Measurements from ENCODE around the gene BMPR2. TPM values are rescaled to one million over a fixed set of nuclear protein-coding genes. Genes with fewer than 3 reads are reported as not detected.

Gene BMPR2
- total and polyA plus RNA-seq, 2 of the 4 experiments (the other 2 are of a cell fraction): 17.0 to 30.1 TPM

- H2AFZ ChIP-seq (replicated peaks; ENCODE audit: low read length, poor library complexity): no peak overlapping the region
- H3K4me3 ChIP-seq (ENCODE audit: insufficient read depth, low read depth, low read length): no peak overlapping the region
- no peak overlapping the region for H3K23ac ChIP-seq (ENCODE audit: low read depth, low read length)
- ATAC-seq (ENCODE audit: low read depth) (peak; percentile 58), DNase-seq (peak; percentile 12)
- no peak overlapping the region for H2BK20ac ChIP-seq (ENCODE audit: low read depth, low read length)
- H4K20me1 ChIP-seq (ENCODE audit: insufficient read depth, low read length): peaks cover 33% of the 10 kb centered on the region
- H3K14ac ChIP-seq (replicated peaks; ENCODE audit: low read depth, low read length): peak overlapping the region; percentile 49; the same call in 1 of the 2 replicates
- POLR2A ChIA-PET (ENCODE audit: unreplicated experiment): no interaction called here
- H3K4me2 ChIP-seq (ENCODE audit: low read depth, low read length): peak overlapping the region; percentile 71; the same call in 1 of the 2 replicates
- TF ChIP-seq MAZ (IDR thresholded peaks at IDR 0.05; ENCODE audit: borderline replicate concordance, low read depth, low read length) (no peak), RFX5 (IDR thresholded peaks at IDR 0.05; ENCODE audit: low read depth, low read length) (no peak), RCOR1 (IDR thresholded peaks at IDR 0.05; ENCODE audit: insufficient replicate concordance, low read length) (no peak), CEBPB (IDR thresholded peaks at IDR 0.05; ENCODE audit: low read depth, low read length) (no peak), CHD1 (IDR thresholded peaks at IDR 0.05; ENCODE audit: low read depth, low read length) (no peak), BHLHE40 (IDR thresholded peaks at IDR 0.05; ENCODE audit: low read depth, low read length) (no peak), FOS (IDR thresholded peaks at IDR 0.05; ENCODE audit: low read depth, low read length) (no peak), MAFK (IDR thresholded peaks at IDR 0.05; ENCODE audit: low read depth, low read length) (no peak), RAD21 (IDR thresholded peaks at IDR 0.05; ENCODE audit: low read length) (no peak), POLR2A (IDR thresholded peaks at IDR 0.05; ENCODE audit: low read depth, low read length) (no peak), SMC3 (IDR thresholded peaks at IDR 0.05; ENCODE audit: low read depth, low read length) (no peak), NFE2L2 (IDR thresholded peaks at IDR 0.05; ENCODE audit: low read depth, low read length) (no peak)
- BruUV-seq (replicated peaks): no TSS peak
- H2BK120ac ChIP-seq (ENCODE audit: low read depth, low read length): no peak overlapping the region
- in situ Hi-C loops (cut with MboI; ENCODE audit: low sequenced_read_pairs): no loop called here
- no peak overlapping the region for H2BK15ac ChIP-seq (ENCODE audit: low read depth, low read length)
- peaks cover 7% of the 10 kb centered on the region; the same call in 1 of the 2 replicates for H3K9me1 ChIP-seq (ENCODE audit: insufficient read depth, low read length)
- peak overlapping the region; percentile 61 for H3K18ac ChIP-seq (ENCODE audit: low read depth, low read length)
- CTCF ChIA-PET: no interaction called here
- no peak overlapping the region for H2BK5ac ChIP-seq (ENCODE audit: low read depth, low read length, poor library complexity, severe bottlenecking)
- no peaks in the 10 kb centered on the region for H3K27me3 ChIP-seq (ENCODE audit: control insufficient read depth, insufficient read depth, low read length)
- H2AK5ac ChIP-seq (ENCODE audit: low read depth, low read length): no peak overlapping the region
- no peak overlapping the region for H3K9ac ChIP-seq (ENCODE audit: low read depth, low read length)
- no peaks in the 10 kb centered on the region for H3K9me3 ChIP-seq (ENCODE audit: control insufficient read depth, insufficient read depth, low read length)
- H4K5ac ChIP-seq (ENCODE audit: low read depth, low read length): no peak overlapping the region
- no peak overlapping the region; the same call in 1 of the 2 replicates for H4K91ac ChIP-seq (ENCODE audit: insufficient read depth, low read depth, low read length)
- intact Hi-C loops (cut with micrococcal nuclease): loop anchor here (5.0 kb wide), 1 partner anchor 77 kb away; the partner anchor contains the start of gene BMPR2
- peaks cover 10 to 38% of the 10 kb centered on the region in 2 experiments; a peak in 3 of 4 replicates for H3K79me1 ChIP-seq (ENCODE audit: low read depth in 1 of 2, low read length in 2 of 2)
- peak overlapping the region; percentile 16; the same call in 1 of the 2 replicates for H3K4ac ChIP-seq (ENCODE audit: low read depth, low read length)
- dilution Hi-C loops (cut with HindIII; ENCODE audit: low sequenced_read_pairs, unreplicated experiment): no loop called here
- no CpG with 5 or more reads among the region's 3 CpGs for WGBS, 2 experiments (ENCODE audit: extremely low coverage in 2 of 2, insufficient read length in 1 of 2)
- no peak overlapping the region for H2AK9ac ChIP-seq (replicated peaks; ENCODE audit: low read depth, low read length, poor library complexity)
- peaks cover 4% of the 10 kb centered on the region; the same call in 1 of the 2 replicates for H3K36me3 ChIP-seq (ENCODE audit: control insufficient read depth, insufficient read depth, low read length)
- peak overlapping the region; percentile 59; the same call in 1 of the 2 replicates for H3K27ac ChIP-seq (ENCODE audit: insufficient read depth, low read length)
- H3K4me1 ChIP-seq (ENCODE audit: control insufficient read depth, insufficient read depth, low read length): peaks cover 7% of the 10 kb centered on the region
- no peak overlapping the region for H4K8ac ChIP-seq (ENCODE audit: low read depth in 2 of 2, low read length in 2 of 2)
- H3K56ac ChIP-seq (ENCODE audit: extremely low read depth, insufficient read depth, low read length): no peak overlapping the region
Observed at GRCh38 chr2:202454536-202454935, 78.4 kb downstream of the BMPR2 start.
